HepG2 (cell line): ENCODE data around the gene DOCK3. TPM values are rescaled to one million over a fixed set of nuclear protein-coding genes. Genes with fewer than 3 reads are reported as not detected.

Experiments used
- ATAC-seq: fragments of 200-7000 bp; cut with Tn5 transposase; 3 replicates; pipeline ENCODE4 v1.9.1; 2020; ENCODE audit warnings: mild to moderate bottlenecking, moderate library complexity
- BruUV-seq: library from RNA; stranded (reverse); fragments of 400-500 nt; replicated peaks from 2 replicates; lab custom pipeline; 2021; lab: Mats Ljungman, UMichigan
- CTCF ChIA-PET: fragments of 300-600 bp; formaldehyde crosslinking; extraction: SDS; loops from one replicate; lab custom pipeline; 2021; ENCODE audit warnings: low total read pairs, inconsistent platforms, low intra/inter-chr PET ratio; lab: Yijun Ruan, JAX
- POLR2A ChIA-PET: fragments of 350-600 bp; sonication (Branson Sonifier 250); formaldehyde crosslinking; loops from one replicate; lab custom pipeline; 2020; ENCODE audit warnings: antibody characterized with exemption, inconsistent platforms; lab: Yijun Ruan, JAX
- DNase-seq: peaks from one replicate; pipeline ENCODE4 v3.0.0-alpha.2; 2015; ENCODE audit warnings: low spot score
- FAIRE-seq: peaks from 3 replicates; lab custom pipeline; 2011; peaks lifted over from hg19 to GRCh38; lab: Jason Lieb, UNC
- H2AFZ ChIP-seq: one replicate; pipeline ENCODE4 v1.6.1; 2011; ENCODE audit warnings: low read length, inconsistent platforms
- H3K27ac ChIP-seq: fragments of 300-600 bp; 3 replicates; pipeline ENCODE4 v1.8.0; 2011; ENCODE audit warnings: mixed run types, mild to moderate bottlenecking, mixed read lengths, low read length, inconsistent platforms; ENCODE audit not compliant: insufficient read depth; ENCODE audit errors: extremely low read length
- H3K27me3 ChIP-seq, 2 experiments: fragments of 200-600 bp in 1 of 2; 2 replicates in 1 of 2; 3 replicates in 1 of 2; pipeline versions ENCODE4 v1.6.0 to v1.8.0; 2011; ENCODE audit warnings: low read length in 2 of 2, mild to moderate bottlenecking in 2 of 2, moderate library complexity in 2 of 2, inconsistent platforms in 1 of 2; ENCODE audit not compliant: insufficient read depth in 2 of 2, control insufficient read depth in 1 of 2
- H3K36me3 ChIP-seq, 2 experiments: fragments of 200-600 bp in 1 of 2; replicated peaks in 1 of 2; 2 replicates in 1 of 2; 3 replicates in 1 of 2; pipeline versions ENCODE4 v1.5.1 to v1.8.0; 2011; ENCODE audit warnings: low read length in 2 of 2, inconsistent platforms in 1 of 2; ENCODE audit not compliant: insufficient read depth in 2 of 2, control insufficient read depth in 1 of 2
- H3K4me1 ChIP-seq: 2 replicates; pipeline ENCODE4 v1.5.1; 2012; ENCODE audit warnings: low read length, inconsistent platforms; ENCODE audit not compliant: insufficient read depth
- H3K4me2 ChIP-seq: 2 replicates; pipeline ENCODE4 v1.6.0; 2011; ENCODE audit warnings: low read depth, low read length, inconsistent platforms
- H3K4me3 ChIP-seq, 3 experiments: fragments of 200-600 bp in 1 of 3; sonication (generic), shearing (Covaris generic) in 1 of 3; replicated peaks in 1 of 3; 2 replicates each; pipeline ENCODE4 v1.5.1; 2011 to 2016; ENCODE audit warnings: low read length in 3 of 3, inconsistent platforms in 2 of 3, low read depth in 2 of 3, mild to moderate bottlenecking in 2 of 3, control low read depth in 1 of 3, mixed read lengths in 1 of 3; ENCODE audit not compliant: insufficient read depth in 1 of 3
- H3K79me2 ChIP-seq: one replicate; pipeline ENCODE4 v1.6.1; 2011; ENCODE audit warnings: low read length, inconsistent platforms; ENCODE audit not compliant: insufficient read depth
- H3K9ac ChIP-seq: 2 replicates; pipeline ENCODE4 v1.6.0; 2011; ENCODE audit warnings: mild to moderate bottlenecking, low read depth, low read length, inconsistent platforms; ENCODE audit not compliant: insufficient read depth
- H3K9me3 ChIP-seq: 2 replicates; pipeline ENCODE4 v1.5.1; 2012; ENCODE audit warnings: mild to moderate bottlenecking, low read length
- H4K20me1 ChIP-seq: 2 replicates; pipeline ENCODE4 v1.6.0; 2011; ENCODE audit warnings: inconsistent platforms, mild to moderate bottlenecking, low read length, moderate library complexity; ENCODE audit not compliant: insufficient read depth
- ATF3 ChIP-seq: sonication (generic); formaldehyde crosslinking; IDR thresholded peaks from 2 replicates; pipeline ENCODE4 v1.4.0; 2020; ENCODE audit warnings: missing genetic modification reagents
- E2F2 ChIP-seq: sonication (generic); formaldehyde crosslinking; IDR thresholded peaks from 2 replicates; pipeline ENCODE4 v1.4.0; 2020; ENCODE audit warnings: missing genetic modification reagents, borderline replicate concordance
- NCOA5 ChIP-seq: sonication (generic); formaldehyde crosslinking; IDR thresholded peaks from 2 replicates; pipeline ENCODE4 v1.4.0; 2020; ENCODE audit warnings: missing genetic modification reagents
- NFYB ChIP-seq: sonication (generic); formaldehyde crosslinking; IDR thresholded peaks from 2 replicates; pipeline ENCODE4 v1.4.0; 2020; ENCODE audit warnings: missing genetic modification reagents
- NONO ChIP-seq, 2 experiments: fragments of 450-650 bp in 1 of 2; sonication (generic) in 1 of 2; formaldehyde crosslinking in 1 of 2; IDR thresholded peaks in 1 of 2; conservative IDR thresholded peaks in 1 of 2; 2 replicates each; pipeline versions ENCODE4 v1.6.1 to v1.8.0; 2017 to 2022; ENCODE audit warnings: mild to moderate bottlenecking in 1 of 2, missing genetic modification reagents in 1 of 2, moderate library complexity in 1 of 2
- NR2F1 ChIP-seq, 2 experiments: fragments of 450-650 bp in 1 of 2; formaldehyde crosslinking in 1 of 2; IDR thresholded peaks; 2 replicates each; pipeline versions ENCODE4 v1.5.0 to v1.6.1; 2016 to 2020; ENCODE audit warnings: mild to moderate bottlenecking in 1 of 2, missing compliant biosample characterization in 1 of 2, missing genetic modification reagents in 1 of 2, moderate library complexity in 1 of 2
- RBAK ChIP-seq: sonication (generic); formaldehyde crosslinking; IDR thresholded peaks from 2 replicates; pipeline ENCODE4 v1.5.1; 2020; ENCODE audit warnings: mild to moderate bottlenecking, missing genetic modification reagents
- RORA ChIP-seq: sonication (generic); formaldehyde crosslinking; IDR thresholded peaks from 2 replicates; pipeline ENCODE4 v1.5.0; 2020; ENCODE audit warnings: mild to moderate bottlenecking, missing genetic modification reagents, moderate library complexity
- SAP130 ChIP-seq: IDR thresholded peaks from 2 replicates; pipeline ENCODE4 v1.6.1; 2016; ENCODE audit warnings: low read depth
- SKI ChIP-seq: fragments of 450-650 bp; IDR thresholded peaks from one replicate; pipeline ENCODE4 v1.6.1; 2018; ENCODE audit warnings: mild to moderate bottlenecking; ENCODE audit not compliant: partially characterized antibody
- TFDP1 ChIP-seq: IDR thresholded peaks from 2 replicates; pipeline ENCODE4 v1.6.1; 2016; ENCODE audit warnings: missing compliant biosample characterization, missing genetic modification reagents, borderline replicate concordance
- ZBTB42 ChIP-seq: sonication (generic); formaldehyde crosslinking; IDR thresholded peaks from 2 replicates; pipeline ENCODE4 v1.5.0; 2020; ENCODE audit warnings: mild to moderate bottlenecking, missing genetic modification reagents
- ZNF260 ChIP-seq: sonication (generic); formaldehyde crosslinking; IDR thresholded peaks from 2 replicates; pipeline ENCODE4 v1.4.0; 2020; ENCODE audit warnings: missing genetic modification reagents, low read depth, mild to moderate bottlenecking, borderline replicate concordance
- ZNF264 ChIP-seq: sonication (generic); formaldehyde crosslinking; IDR thresholded peaks from 2 replicates; pipeline ENCODE4 v1.4.0; 2020; ENCODE audit warnings: missing genetic modification reagents
- ZNF33B ChIP-seq: sonication (generic); formaldehyde crosslinking; IDR thresholded peaks from 2 replicates; pipeline ENCODE4 v1.5.1; 2020; ENCODE audit warnings: mild to moderate bottlenecking, missing genetic modification reagents
- ZNF446 ChIP-seq: sonication (generic); formaldehyde crosslinking; IDR thresholded peaks from 2 replicates; pipeline ENCODE4 v1.5.0; 2020; ENCODE audit warnings: mild to moderate bottlenecking, missing genetic modification reagents
- ZSCAN30 ChIP-seq: sonication (generic); formaldehyde crosslinking; IDR thresholded peaks from 2 replicates; pipeline ENCODE4 v1.5.0; 2020; ENCODE audit warnings: mild to moderate bottlenecking, missing genetic modification reagents
- WGBS: methylation state at CpG from one replicate; pipeline ENCODE4 v1.1.6; 2017; ENCODE audit warnings: low lambda C conversion rate; 5-methylcytosine and 5-hydroxymethylcytosine counted together
- in situ Hi-C: cut with HindIII; loops from 2 replicates; pipeline ENCODE4 v1.10.0; 2017; ENCODE audit warnings: low pct_unique_long_range_greater_than_20kb; ENCODE audit not compliant: extremely low pct_ligation_motif_present
- intact Hi-C: fragments of 100-400 bp; cut with micrococcal nuclease; formaldehyde crosslinking; loops from one replicate; pipeline ENCODE4 v1.10.0; 2022; ENCODE audit not compliant: unreplicated experiment
- polyA plus RNA-seq, 8 experiments: library from polyadenylated mRNA; depleted of rRNA in 3 of 8; stranded (reverse) in 7 of 8; unstranded in 1 of 8; fragments of >200 nt; fragmentation: Illumina TruSeq in 4 of 8; extraction: Trizol in 4 of 8; gene quantifications; 2 replicates each; pipeline versions ENCODE4 v1.2.1 to v1.2.3, GENCODE V29; 2011 to 2016; ENCODE audit warnings: low read depth in 4 of 8, missing spikeins in 1 of 8, mixed read lengths in 1 of 8; ENCODE audit not compliant: insufficient read depth in 1 of 8
- total RNA-seq, 5 experiments: library from RNA; depleted of rRNA; stranded (reverse); fragments of >200 nt; fragmentation: Illumina TruSeq; extraction: Trizol; gene quantifications; 2 replicates each; pipeline ENCODE4 v1.2.3, GENCODE V29; 2016; ENCODE audit warnings: low read depth in 1 of 5

The DOCK3 gene
- total and polyA plus RNA-seq, 2 of the 13 experiments (the other 11 are each of a cell fraction or from before 2014, with no cell fraction given): not detected

- DNase-seq (no peak), ATAC-seq (no peak), FAIRE-seq (no peak)
- 63% methylated on average over 2 of the region's 2 CpGs for WGBS
- Histone ChIP-seq H3K9me3 (no peaks in the 10 kb centered on the region), H4K20me1 (no peaks in the 10 kb centered on the region), H3K9ac (no peak overlapping the region), H3K4me1 (no peaks in the 10 kb centered on the region), H3K79me2 (no peaks in the 10 kb centered on the region), H3K4me3 (no peak overlapping the region), H3K36me3 (no peaks in the 10 kb centered on the region), H3K27me3 (no peaks in the 10 kb centered on the region), H3K4me2 (no peak overlapping the region), H2AFZ (no peak overlapping the region), H3K27ac (no peak overlapping the region)
- in situ Hi-C loops (no loop called here), intact Hi-C loops (no loop called here)
- ChIA-PET POLR2A (no interaction called here), CTCF (no interaction called here)
- TF ChIP-seq ZNF264 (CRISPR knock-in tag): no peak
- TF ChIP-seq RORA (CRISPR knock-in tag): no peak
- no peak for TF ChIP-seq ATF3 (CRISPR knock-in tag)
- TF ChIP-seq TFDP1: no peak
- TF ChIP-seq E2F2: no peak
- TF ChIP-seq ZNF33B (CRISPR knock-in tag): no peak
- no peak for TF ChIP-seq NONO (IDR thresholded peaks at IDR 0.05)
- TF ChIP-seq NONO (CRISPR knock-in tag; conservative IDR thresholded peaks at IDR 0.05): no peak
- no peak for TF ChIP-seq NR2F1 (CRISPR knock-in tag; IDR thresholded peaks at IDR 0.05)
- no peak for TF ChIP-seq ZBTB42 (CRISPR knock-in tag)
- TF ChIP-seq NFYB: no peak
- TF ChIP-seq ZNF260 (CRISPR knock-in tag): no peak
- TF ChIP-seq RBAK (CRISPR knock-in tag): no peak
- no peak for TF ChIP-seq SKI
- TF ChIP-seq ZSCAN30: no peak
- no peak for TF ChIP-seq NCOA5
- no peak for TF ChIP-seq ZNF446
- no peak for TF ChIP-seq SAP130 (CRISPR knock-in tag)
- BruUV-seq: no TSS peak
These were observed 472.1 kb downstream of the DOCK3 start for GRCh38 chr3:51146781-51147180.
